ENCODE results near the gene TRIM3. TPM values are rescaled to one million over a fixed set of nuclear protein-coding genes. Genes with fewer than 3 reads are reported as not detected.

TRIM3 gene
- total and polyA plus RNA-seq, 2 of the 8 experiments (the other 6 are each of a cell fraction or from before 2014, with no cell fraction given) = 10.7 to 14.3 TPM

DNA sequence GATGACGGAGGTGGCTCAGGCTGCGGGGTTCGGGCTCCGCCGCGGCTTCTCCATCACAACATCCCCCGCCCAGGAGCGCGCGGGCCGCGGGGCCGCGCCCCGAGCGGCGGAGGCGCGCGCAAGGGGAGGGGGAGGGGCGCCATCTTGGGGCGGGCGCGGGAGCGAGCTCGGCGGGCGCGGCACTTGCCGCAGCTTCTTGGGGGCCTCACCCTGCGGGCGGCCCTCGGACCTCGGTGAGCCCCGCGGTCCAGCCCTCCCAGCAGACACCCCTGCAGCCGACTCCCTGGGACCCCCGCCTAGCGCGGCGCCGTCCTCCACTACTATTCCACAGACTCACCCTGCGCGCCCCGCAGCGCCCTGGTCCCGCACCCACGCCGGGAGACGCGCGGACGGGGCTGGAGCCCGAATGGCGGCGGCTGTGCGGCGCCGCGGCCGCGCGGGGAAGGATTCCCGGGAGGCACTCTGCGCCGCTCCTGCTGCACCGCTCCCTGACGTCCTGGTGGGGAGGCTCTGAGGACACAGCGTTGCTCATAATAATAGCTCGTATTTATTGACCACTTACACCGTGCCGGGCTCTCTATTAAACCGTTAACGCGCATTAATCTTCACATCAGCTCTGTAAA, 54.6 kb downstream of the TRIM3 start, which contains the start of gene APBB1:
TSS of gene APBB1 (minus strand) at position 86 of the 623 bp plus-strand sequence. CDS start 7,747 bp downstream, outside the sequence.
- Histone ChIP-seq H3K18ac (ENCODE audit: extremely low read depth, low read length) (no peak within 1 kb of the TSS; the same call in 1 of the 2 replicates), H4K91ac (replicated peaks; ENCODE audit: insufficient read length, low read length) (peak within 1 kb of the TSS; percentile 66), H3K14ac (ENCODE audit: insufficient read length) (no peak within 1 kb of the TSS), H2BK5ac (ENCODE audit: low read depth, low read length) (peak within 1 kb of the TSS; percentile 52; the same call in 1 of the 2 replicates), H2BK120ac (replicated peaks; ENCODE audit: low read depth, low read length) (no peak within 1 kb of the TSS), H3K23me2 (ENCODE audit: low read depth, low read length) (peaks cover 3% of the 10 kb centered on the region; the same call in 1 of the 2 replicates), H2AK5ac (ENCODE audit: low read depth, low read length) (no peak within 1 kb of the TSS), H3K4me3 (ENCODE audit: extremely low read depth in 1 of 4, insufficient read depth in 2 of 4, low read depth in 3 of 4, low read length in 4 of 4) (peak within 1 kb of the TSS; percentile 78 to 97 (median 86)), H2BK12ac (ENCODE audit: low read depth, low read length) (peak within 1 kb of the TSS; percentile 39; the same call in 1 of the 2 replicates), H4K8ac (ENCODE audit: extremely low read depth, insufficient read depth, low read length) (peak within 1 kb of the TSS; percentile 93), H3K79me1 (ENCODE audit: low read depth, low read length) (0 out of 2 replicates have a peak, but pooled peaks cover 2% of the 10 kb centered on the region), H2AFZ (ENCODE audit: low read length) (peak within 1 kb of the TSS; percentile 60), H4K5ac (ENCODE audit: insufficient read length, low read depth, low read length) (peak within 1 kb of the TSS; percentile 51), H3K27ac (ENCODE audit: low read depth, low read length) (no peak within 1 kb of the TSS), H3K4me2 (ENCODE audit: insufficient read depth in 1 of 2, low read depth in 2 of 2, low read length in 2 of 2) (peak within 1 kb of the TSS; percentile 84 to 90), H3K36me3 (ENCODE audit: control insufficient read depth in 2 of 4, insufficient read depth in 4 of 4, low read length in 3 of 4) (no peaks in the 10 kb centered on the region), H3K4me1 (replicated peaks in 1 of 4; ENCODE audit: control insufficient read depth in 3 of 4, insufficient read depth in 4 of 4, low read length in 3 of 4) (peaks cover 2 to 5% (median 4%) of the 10 kb centered on the region in 4 experiments; a peak in 4 of 7 replicates), H3K79me2 (ENCODE audit: control insufficient read depth in 1 of 2, insufficient read depth in 2 of 2, low read length in 2 of 2) (no peaks in the 10 kb centered on the region), H3K27me3 (replicated peaks in 1 of 4; ENCODE audit: control insufficient read depth in 3 of 4, extremely low read depth in 1 of 4, insufficient read depth in 3 of 4, low read length in 3 of 4) (peaks cover 1 to 13% (median 7%) of the 10 kb centered on the region in 4 experiments), H3K9ac (replicated peaks in 1 of 4; ENCODE audit: extremely low read depth in 1 of 4, low read depth in 3 of 4, low read length in 3 of 4) (peak within 1 kb of the TSS in 3 of 4 experiments; percentile 25 to 66 (median 36); a peak in 3 of 7 replicates), H2BK15ac (ENCODE audit: low read length) (no peak within 1 kb of the TSS), H2BK20ac (ENCODE audit: low read length) (no peak within 1 kb of the TSS), H3K56ac (replicated peaks; ENCODE audit: insufficient read length, low read depth, low read length) (peak within 1 kb of the TSS; percentile 71), H4K20me1 (replicated peaks in 1 of 2; ENCODE audit: control insufficient read depth in 1 of 2, insufficient read depth in 2 of 2, low read length in 2 of 2) (no peaks in the 10 kb centered on the region), H3K23ac (ENCODE audit: insufficient read length) (no peak within 1 kb of the TSS), H3K9me3 (ENCODE audit: insufficient read depth in 2 of 2, low read depth in 1 of 2, low read length in 1 of 2) (no peaks in the 10 kb centered on the region), H3K4ac (replicated peaks; ENCODE audit: insufficient read length, low read depth, low read length) (no peak within 1 kb of the TSS)
- DNase-seq (ENCODE audit: low read depth in 1 of 2, low spot score in 2 of 2) = peak in 1 of 2 experiments; percentile 81
- 3% methylated on average over 33 of the region's 75 CpGs; no CpG with 5 or more reads in 1 of the 2 experiments for WGBS, 2 experiments (ENCODE audit: extremely low coverage in 1 of 2, insufficient coverage in 1 of 2, insufficient read length in 1 of 2, insufficient replicate concordance in 2 of 2, low coverage in 1 of 2, low lambda C conversion rate in 2 of 2, missing lambda C conversion rate in 1 of 2)
- FAIRE-seq = no peak
- ChIA-PET POLR2A (ENCODE audit: partially characterized antibody) (interaction anchor here (0.6 to 2.5 kb wide), 7 partner anchors 13 to 1070 kb away, joined by 3 to 10 read pairs (median 3); no protein-coding TSS in a partner anchor), CTCF (ENCODE audit: partially characterized antibody) (interaction anchor here (0.6 to 10.1 kb wide), 11 partner anchors 8 to 320 kb away, joined by 3 to 78 read pairs (median 4); partner anchors contain the start of gene HPX)
- TF ChIP-seq ASH2L (IDR thresholded peaks at IDR 0.05; ENCODE audit: low read length) (peak; percentile 66), ZNF274 (IDR thresholded peaks at IDR 0.05; ENCODE audit: borderline replicate concordance, extremely low read depth, low read length) (no peak), SUZ12 (IDR thresholded peaks at IDR 0.05; ENCODE audit: low read length) (no peak), SAP30 (IDR thresholded peaks at IDR 0.05; ENCODE audit: insufficient read depth, insufficient replicate concordance, low read length) (no peak), BCL11A (IDR thresholded peaks at IDR 0.05; ENCODE audit: low read depth in 2 of 2, low read length in 2 of 2) (no peak), POLR2A (IDR thresholded peaks at IDR 0.05; ENCODE audit: control extremely low read depth in 1 of 2, low read depth in 2 of 2, low read length in 2 of 2) (peak in 1 of 2 experiments; percentile 65; a peak in 2 of 3 replicates), CTBP2 (IDR thresholded peaks at IDR 0.05; ENCODE audit: borderline replicate concordance, insufficient read depth, insufficient read length, low read length) (no peak), SRF (IDR thresholded peaks at IDR 0.05; ENCODE audit: low read depth, low read length) (no peak), RBBP5 (IDR thresholded peaks at IDR 0.05; ENCODE audit: borderline replicate concordance, low read depth, low read length) (peak; percentile 89), CBX8 (IDR thresholded peaks at IDR 0.05; ENCODE audit: borderline replicate concordance, low read depth, low read length) (no peak)
- TF ChIP-seq, protein P1, sequence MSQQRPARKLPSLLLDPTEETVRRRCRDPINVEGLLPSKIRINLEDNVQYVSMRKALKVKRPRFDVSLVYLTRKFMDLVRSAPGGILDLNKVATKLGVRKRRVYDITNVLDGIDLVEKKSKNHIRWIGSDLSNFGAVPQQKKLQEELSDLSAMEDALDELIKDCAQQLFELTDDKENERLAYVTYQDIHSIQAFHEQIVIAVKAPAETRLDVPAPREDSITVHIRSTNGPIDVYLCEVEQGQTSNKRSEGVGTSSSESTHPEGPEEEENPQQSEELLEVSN (IDR thresholded peaks at IDR 0.05) = no peak

All from H1 (cell line).